ENCODE results near the gene ZFYVE28. TPM values are rescaled to one million over a fixed set of nuclear protein-coding genes. Genes with fewer than 3 reads are reported as not detected.

The ZFYVE28 gene
- total RNA-seq, 1 donor from 2014 or later = 3.7 TPM

DNA sequence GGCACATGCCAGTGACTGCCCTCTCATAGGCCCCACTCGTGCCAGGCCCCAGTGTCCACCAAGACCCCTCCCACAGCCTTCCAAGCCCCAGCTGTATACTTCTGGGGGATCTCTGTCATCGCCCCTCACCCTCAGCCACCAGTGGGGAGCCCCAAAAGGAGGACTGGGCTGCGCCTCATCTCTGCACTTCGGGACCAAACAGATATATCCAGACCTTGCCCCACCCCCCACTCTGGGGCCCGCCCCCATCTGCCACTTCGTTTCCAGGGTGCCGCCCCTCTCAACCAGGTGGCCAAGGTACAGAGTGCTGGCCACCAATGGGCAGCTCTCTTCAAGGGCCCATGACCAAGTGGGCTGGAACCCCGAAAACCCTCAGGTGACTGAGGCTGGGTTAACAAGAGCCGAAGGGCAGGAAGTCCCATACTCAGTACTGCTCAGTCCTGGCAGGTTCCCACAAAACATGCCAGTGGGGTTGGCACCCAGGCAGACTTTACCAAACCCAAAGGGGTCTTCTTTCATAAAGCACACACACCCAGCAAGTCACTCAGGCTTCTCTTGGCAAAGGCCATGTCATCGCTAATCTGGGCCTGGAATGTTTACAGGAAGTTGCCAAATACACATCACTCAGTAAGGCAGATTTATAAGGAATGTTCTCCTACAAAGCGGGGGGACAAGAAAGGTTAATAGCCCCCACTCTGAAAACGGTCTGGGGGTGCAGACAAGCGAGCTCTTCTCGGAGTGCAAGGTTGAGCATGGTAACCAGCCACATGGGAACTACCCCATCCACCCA lies 4.4 kb downstream of the ZFYVE28 start:
- FAIRE-seq (no peak), DNase-seq (ENCODE audit: low spot score in 2 of 2) (no peak)

DNA sequence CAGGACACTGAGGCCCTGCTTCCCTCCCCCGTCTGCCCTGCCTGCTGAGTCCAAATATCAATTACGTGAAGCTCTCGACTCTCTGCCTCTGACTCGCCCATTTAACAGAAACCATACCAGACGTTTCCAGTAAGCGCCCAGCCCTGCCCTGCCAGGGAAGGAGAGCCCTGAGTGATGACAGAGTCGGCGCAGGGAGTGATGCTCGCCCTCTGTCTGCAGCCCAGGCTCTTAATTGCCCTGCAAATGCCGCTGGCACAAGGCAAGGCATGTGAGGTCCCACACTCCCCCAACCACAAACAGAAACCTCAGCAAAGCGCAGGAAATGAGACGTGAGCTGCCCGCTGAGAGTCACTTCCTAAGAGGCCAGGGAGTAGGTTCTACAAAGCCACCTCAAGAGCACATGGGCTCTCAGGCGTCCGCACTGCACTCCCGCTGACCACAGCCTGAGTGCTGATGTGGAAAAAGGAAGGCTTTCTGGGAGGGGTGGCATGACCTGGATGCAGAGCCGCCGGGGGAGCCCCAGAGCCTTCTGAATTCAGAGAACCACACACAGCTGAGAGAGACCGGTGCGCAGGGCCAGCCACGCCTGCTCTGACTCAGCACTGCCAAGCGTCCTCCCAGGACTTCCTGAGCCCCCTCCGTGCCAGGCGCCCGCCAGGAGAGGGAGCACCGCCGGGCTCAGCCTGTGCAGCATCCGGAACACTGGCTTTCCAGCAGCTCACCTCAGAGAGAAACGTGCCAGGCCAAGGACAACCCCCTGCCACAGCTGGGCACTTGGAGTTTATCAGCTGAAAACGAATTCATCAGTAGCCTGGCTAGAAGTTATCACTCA lies 5.3 kb downstream of the ZFYVE28 start:
- no peak for FAIRE-seq
- peak in 1 of 2 donors; percentile 83 for DNase-seq (ENCODE audit: low spot score in 2 of 2)

DNA sequence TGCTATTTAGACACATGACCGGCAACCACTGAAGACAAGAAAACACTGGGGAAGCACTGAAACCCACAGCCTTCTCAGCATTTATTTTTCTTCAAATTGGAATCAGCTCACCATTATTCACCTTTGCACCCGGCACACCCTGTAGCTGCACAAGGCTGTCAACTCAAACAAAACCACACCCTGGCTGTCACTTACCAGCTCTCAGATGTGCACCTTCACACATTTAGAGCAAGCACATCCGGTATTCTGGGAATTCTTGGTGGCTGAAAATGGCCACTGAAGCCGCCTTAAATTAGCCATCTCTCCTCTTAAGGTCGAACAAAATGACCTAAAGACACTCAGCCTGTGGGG lies 5.9 kb downstream of the ZFYVE28 start:
- FAIRE-seq = no peak
- no peak for DNase-seq (ENCODE audit: low spot score in 2 of 2)

- DNase-seq (ENCODE audit: low spot score in 2 of 2) (no peak), FAIRE-seq (no peak)
These were observed 6.5 kb downstream of the ZFYVE28 start for GRCh38 chr4:2411786-2412510.

DNA sequence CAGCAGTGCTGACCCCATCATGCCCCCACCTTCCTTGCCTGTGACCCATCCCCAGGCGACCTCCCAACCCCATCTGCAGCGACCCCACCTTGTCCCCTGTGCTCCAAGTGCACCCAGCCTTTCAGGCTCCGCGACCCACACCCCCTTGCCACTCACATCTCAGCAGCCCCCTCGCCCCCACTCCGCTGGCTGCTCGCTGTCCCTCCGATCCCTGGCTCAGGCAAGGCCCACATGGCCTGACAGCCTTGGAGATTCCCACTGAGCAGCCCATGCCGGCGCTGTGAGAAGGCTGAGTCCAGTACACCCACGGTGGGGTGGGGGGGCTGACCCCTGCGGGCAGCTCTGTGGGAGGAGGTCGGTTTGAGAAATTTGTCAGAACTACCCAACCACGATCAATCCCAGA lies 9.1 kb downstream of the ZFYVE28 start:
- FAIRE-seq (no peak), DNase-seq (ENCODE audit: low spot score in 2 of 2) (no peak)

GRCh38 chr4:2408976-2409375 lies 9.5 kb downstream of the ZFYVE28 start:
- DNase-seq (ENCODE audit: low spot score in 2 of 2) (no peak), FAIRE-seq (no peak)

DNA sequence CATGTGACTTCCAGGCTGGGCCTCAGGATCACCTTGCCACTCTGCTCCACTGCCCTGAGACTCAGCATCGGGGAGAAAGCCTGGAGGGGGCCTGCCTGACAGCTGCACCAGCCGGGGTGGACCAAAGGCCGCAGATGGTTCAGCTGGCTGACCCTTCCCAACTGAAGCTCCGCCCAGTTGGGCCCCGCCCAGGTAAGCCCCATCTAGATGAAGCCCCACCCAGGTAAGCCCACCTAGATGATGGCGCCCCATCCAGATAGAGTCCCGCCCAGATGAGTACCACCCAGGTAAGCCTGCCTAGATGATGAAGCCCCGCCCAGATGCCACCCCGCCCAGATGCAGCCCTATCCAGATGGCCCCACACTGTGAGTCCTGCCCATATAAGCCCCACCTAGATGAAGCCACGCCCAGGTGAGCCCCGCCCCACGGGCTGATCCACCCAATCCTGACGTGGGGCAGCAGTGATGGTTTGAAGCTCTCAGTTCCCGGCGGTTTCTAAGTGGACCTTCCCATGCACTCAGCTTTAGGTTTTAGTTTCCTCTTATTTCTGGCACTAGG lies 10.0 kb downstream of the ZFYVE28 start:
- DNase-seq (ENCODE audit: low spot score in 2 of 2) (no peak), FAIRE-seq (no peak)

DNA sequence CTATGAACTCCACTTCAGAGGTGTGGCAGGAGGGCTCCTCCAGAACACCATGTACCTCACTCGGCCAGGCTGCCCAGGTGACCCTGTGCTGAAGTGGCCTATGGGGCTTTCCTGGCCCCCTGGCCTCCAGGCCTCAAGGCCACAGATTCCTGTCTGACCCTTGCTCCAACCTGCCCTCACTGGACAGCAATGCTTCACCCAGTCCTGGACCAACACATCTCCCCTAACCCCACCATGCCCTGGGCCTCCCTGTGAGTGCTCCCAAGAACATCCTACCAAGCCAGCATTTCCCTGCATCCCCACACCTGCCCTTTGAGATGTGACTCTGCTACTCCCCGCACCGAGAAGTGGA lies 10.5 kb downstream of the ZFYVE28 start:
- FAIRE-seq (no peak), DNase-seq (ENCODE audit: low spot score in 2 of 2) (no peak)

DNA sequence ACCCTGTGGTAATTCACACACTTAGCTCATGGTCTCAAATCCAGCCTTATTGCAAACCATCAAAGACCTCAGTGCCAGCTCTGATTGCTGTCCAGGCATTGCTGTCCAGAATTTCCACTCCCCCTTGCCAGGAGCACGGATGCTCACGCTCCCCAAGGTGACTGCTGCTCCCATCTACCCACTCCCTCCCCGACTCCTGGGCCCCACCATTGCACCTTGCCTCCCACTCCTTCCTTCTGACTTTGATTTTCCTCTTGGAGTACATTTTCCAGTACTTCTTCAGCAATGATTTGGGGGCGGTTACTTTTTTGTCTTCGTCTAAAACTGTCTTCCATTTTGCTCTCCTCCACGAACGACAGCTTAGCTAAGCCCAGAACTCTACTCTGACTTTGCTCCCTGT lies 11.5 kb downstream of the ZFYVE28 start:
- FAIRE-seq (no peak), DNase-seq (ENCODE audit: low spot score in 2 of 2) (no peak)

DNA sequence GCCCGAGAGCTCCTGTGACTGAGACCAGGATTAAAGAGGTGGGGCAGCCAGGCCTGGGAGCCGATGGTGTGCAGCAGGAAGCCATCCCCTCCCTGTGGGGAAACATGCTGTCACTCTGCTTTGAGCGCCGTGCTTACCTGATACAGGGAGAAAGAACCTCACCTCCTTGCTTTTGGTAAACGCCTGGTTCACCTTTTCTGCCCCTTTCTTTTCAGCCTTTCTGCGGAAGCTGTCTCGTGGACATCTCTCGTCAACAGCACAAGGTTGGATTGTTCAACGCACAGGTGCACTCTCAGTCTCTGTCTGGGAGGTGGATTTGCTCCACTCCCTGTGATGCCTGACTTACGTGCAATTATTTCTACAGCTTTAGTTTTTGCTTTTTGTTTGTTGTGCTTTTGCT lies 12.0 kb downstream of the ZFYVE28 start:
- DNase-seq (ENCODE audit: low spot score in 2 of 2) (no peak), FAIRE-seq (no peak)

- no peak for FAIRE-seq
These were observed 15.5 kb downstream of the ZFYVE28 start for GRCh38 chr4:2402941-2403340.

GRCh38 chr4:2402048-2402842 lies 16.2 kb downstream of the ZFYVE28 start:
- FAIRE-seq (no peak), DNase-seq (ENCODE audit: low spot score in 2 of 2) (peak in 1 of 2 donors; percentile 63)

More at GRCh38 chr4:2402941-2403340, 15.5 kb downstream of the ZFYVE28 start:
- peak; percentile 44 to 64 for DNase-seq (ENCODE audit: low spot score in 2 of 2)

- DNase-seq (ENCODE audit: low spot score in 2 of 2) (no peak), FAIRE-seq (no peak)
These were observed 16.8 kb downstream of the ZFYVE28 start for GRCh38 chr4:2401610-2401983.

- FAIRE-seq (no peak), DNase-seq (ENCODE audit: low spot score in 2 of 2) (no peak)
These were observed 17.4 kb downstream of the ZFYVE28 start for GRCh38 chr4:2400841-2401609.

DNA sequence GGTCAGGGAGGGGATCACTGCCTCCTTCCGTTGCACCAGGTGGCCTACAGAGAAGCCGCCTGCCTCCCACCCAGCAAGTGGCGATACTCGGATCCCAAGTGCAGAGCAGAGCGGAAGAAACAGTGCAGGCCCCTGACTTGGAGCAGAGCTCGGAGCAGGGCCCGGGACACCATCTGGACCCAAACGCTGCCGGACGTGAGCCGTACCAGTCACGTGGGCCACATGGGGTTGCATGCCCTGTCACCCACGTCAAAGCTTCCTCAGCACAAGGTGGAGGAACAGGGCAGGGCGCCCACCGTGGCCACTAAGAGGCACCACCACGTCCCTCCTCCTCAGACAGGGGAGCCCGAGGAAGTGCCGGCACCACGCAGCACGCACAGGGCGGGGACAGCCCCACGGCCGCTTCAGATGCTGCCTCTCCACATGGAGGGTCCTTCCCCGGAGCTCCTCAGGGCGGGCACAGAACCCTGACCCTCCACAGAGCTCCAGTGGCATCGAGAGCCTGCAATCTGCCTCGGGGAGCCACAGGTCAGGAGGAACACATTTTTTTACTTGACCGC lies 18.7 kb downstream of the ZFYVE28 start:
- no peak for FAIRE-seq

DNA sequence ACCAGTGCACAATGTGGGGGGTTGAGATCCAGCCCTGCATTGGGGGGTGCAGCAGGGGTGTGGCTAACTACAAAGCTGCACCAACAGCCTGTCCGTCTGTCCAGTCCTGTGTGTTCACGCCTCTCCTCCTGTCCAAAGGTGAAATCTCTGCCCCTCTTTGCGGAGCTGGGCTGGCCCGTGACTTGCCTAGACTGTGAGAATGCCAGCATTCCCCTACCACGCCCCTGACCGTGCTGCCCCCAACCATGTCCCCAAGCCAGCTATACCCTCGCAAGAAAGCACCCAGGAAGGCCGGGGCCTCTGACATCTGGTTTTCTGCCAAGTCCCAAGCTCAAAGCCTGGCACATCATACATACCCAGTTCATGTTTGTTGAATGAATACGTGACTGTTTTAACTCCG lies 19.2 kb downstream of the ZFYVE28 start:
- DNase-seq (ENCODE audit: low spot score in 2 of 2) (no peak), FAIRE-seq (no peak)

More for the DNA sequence above, 18.7 kb downstream of the ZFYVE28 start:
- no peak for DNase-seq (ENCODE audit: low spot score in 2 of 2)

DNA sequence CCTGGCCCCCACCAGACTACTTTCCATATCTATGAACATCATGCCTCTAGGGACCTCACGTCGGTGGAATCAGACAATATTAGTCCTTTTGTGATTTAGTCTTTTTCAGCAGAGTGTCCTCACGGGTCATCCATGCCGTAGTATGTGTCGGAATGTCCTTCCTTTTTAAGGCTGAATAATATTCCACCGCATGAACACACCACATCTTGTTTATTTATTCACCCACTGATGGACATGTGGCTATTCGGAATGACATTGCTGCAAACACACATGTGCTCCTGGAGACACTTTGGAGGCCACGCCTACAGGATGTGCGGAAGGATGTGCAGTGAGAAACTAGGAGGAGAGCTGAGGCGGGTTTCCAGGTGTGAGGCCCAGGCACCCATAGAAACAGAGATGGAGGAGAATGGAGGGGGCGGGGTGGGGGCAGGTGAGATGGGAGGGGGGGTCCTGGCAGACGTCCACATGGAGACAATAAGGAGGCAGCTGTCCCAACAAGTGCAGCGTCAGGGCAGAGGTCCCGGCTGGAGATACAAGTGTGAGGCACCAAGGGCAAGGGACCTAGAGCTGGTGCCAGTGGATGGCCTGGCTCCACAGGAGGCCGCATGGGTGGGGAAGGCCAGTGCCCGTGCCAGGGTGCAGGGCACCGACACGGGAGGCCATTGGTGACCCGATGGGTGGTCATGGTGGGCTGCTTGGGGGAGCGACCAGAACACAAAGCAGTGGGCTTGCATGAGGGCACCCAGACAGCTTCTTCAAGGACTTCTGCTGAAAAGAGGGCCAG lies 20.7 kb downstream of the ZFYVE28 start:
- FAIRE-seq (no peak), DNase-seq (ENCODE audit: low spot score in 2 of 2) (no peak)

- FAIRE-seq (no peak), DNase-seq (ENCODE audit: low spot score in 2 of 2) (no peak)
These were observed 21.6 kb downstream of the ZFYVE28 start for GRCh38 chr4:2396781-2397368.
